ENCODE measurements around the gene ALDOB. TPM values are rescaled to one million over a fixed set of nuclear protein-coding genes. Genes with fewer than 3 reads are reported as not detected.

Gene ALDOB
- total and polyA plus RNA-seq, 2 experiments from 2014 or later, result not detected

DNA sequence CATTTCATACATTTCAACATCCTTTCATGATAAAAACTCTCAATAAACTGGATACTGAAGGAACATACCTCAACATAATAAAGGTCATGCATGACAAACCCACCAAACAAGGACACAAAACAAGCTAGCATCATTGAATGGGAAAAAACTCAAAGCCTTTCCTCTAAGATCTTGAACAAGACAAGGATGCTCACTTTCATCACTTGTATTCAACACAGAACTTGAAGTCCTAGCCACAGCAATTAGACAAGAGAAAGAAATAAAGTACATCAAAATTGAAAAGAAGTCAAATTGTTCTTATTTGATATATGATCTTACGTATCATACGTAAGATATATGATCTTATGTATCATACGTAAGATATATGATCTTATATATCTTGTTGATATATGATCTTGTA lies 42.4 kb downstream of the ALDOB start:
- Histone ChIP-seq H3K4me2 (no peak overlapping the region), H3K27ac (ENCODE audit: low read depth) (no peak overlapping the region), H3F3A (replicated peaks; ENCODE audit: low read depth) (peaks cover 6% of the 10 kb centered on the region; the same call in 1 of the 2 replicates), H3K4me1 (ENCODE audit: insufficient read depth) (peaks cover 8% of the 10 kb centered on the region; the same call in 1 of the 2 replicates), H3K36me3 (ENCODE audit: insufficient read depth) (peaks cover 25% of the 10 kb centered on the region), H3K9me2 (ENCODE audit: insufficient read depth) (no peaks in the 10 kb centered on the region), H3K27me3 (ENCODE audit: insufficient read depth) (no peaks in the 10 kb centered on the region), H3K79me2 (replicated peaks; ENCODE audit: insufficient read depth) (peaks cover 79% of the 10 kb centered on the region), H3K4me3 (no peak overlapping the region), H4K20me1 (replicated peaks; ENCODE audit: insufficient read depth) (peaks cover 38% of the 10 kb centered on the region), H2AFZ (no peak overlapping the region)
- ATAC-seq, result no peak
- H3K4me3 Mint-ChIP-seq, result no peak overlapping the region
- peaks cover 86% of the 10 kb centered on the region for H3K36me3 Mint-ChIP-seq (ENCODE audit: low read depth)
- no peak overlapping the region for H3K27ac Mint-ChIP-seq
- peaks cover 17% of the 10 kb centered on the region for H3K9me3 Mint-ChIP-seq
- TF ChIP-seq, protein P1, sequence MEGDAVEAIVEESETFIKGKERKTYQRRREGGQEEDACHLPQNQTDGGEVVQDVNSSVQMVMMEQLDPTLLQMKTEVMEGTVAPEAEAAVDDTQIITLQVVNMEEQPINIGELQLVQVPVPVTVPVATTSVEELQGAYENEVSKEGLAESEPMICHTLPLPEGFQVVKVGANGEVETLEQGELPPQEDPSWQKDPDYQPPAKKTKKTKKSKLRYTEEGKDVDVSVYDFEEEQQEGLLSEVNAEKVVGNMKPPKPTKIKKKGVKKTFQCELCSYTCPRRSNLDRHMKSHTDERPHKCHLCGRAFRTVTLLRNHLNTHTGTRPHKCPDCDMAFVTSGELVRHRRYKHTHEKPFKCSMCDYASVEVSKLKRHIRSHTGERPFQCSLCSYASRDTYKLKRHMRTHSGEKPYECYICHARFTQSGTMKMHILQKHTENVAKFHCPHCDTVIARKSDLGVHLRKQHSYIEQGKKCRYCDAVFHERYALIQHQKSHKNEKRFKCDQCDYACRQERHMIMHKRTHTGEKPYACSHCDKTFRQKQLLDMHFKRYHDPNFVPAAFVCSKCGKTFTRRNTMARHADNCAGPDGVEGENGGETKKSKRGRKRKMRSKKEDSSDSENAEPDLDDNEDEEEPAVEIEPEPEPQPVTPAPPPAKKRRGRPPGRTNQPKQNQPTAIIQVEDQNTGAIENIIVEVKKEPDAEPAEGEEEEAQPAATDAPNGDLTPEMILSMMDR (conservative IDR thresholded peaks at IDR 0.05; ENCODE audit: low read depth in 2 of 2), result no peak
- TF ChIP-seq NANOG (IDR thresholded peaks at IDR 0.05; ENCODE audit: borderline replicate concordance) (no peak), STAT1 (IDR thresholded peaks at IDR 0.05; ENCODE audit: unreplicated experiment) (no peak), POLR2AphosphoS5 (IDR thresholded peaks at IDR 0.05; ENCODE audit: low read depth) (no peak), JUNB (IDR thresholded peaks at IDR 0.05; ENCODE audit: unreplicated experiment) (no peak), EZH2phosphoT487 (IDR thresholded peaks at IDR 0.05; ENCODE audit: unreplicated experiment) (no peak), ZNF114 (CRISPR knock-in tag; IDR thresholded peaks at IDR 0.05) (no peak), EZH2 (IDR thresholded peaks at IDR 0.05; ENCODE audit: low read depth, unreplicated experiment) (no peak), CREB1 (CRISPR knock-in tag; IDR thresholded peaks at IDR 0.05; ENCODE audit: low read depth) (no peak), ZNF331 (CRISPR knock-in tag; IDR thresholded peaks at IDR 0.05; ENCODE audit: low read depth) (no peak)
- TF ChIP-seq, protein P2, sequence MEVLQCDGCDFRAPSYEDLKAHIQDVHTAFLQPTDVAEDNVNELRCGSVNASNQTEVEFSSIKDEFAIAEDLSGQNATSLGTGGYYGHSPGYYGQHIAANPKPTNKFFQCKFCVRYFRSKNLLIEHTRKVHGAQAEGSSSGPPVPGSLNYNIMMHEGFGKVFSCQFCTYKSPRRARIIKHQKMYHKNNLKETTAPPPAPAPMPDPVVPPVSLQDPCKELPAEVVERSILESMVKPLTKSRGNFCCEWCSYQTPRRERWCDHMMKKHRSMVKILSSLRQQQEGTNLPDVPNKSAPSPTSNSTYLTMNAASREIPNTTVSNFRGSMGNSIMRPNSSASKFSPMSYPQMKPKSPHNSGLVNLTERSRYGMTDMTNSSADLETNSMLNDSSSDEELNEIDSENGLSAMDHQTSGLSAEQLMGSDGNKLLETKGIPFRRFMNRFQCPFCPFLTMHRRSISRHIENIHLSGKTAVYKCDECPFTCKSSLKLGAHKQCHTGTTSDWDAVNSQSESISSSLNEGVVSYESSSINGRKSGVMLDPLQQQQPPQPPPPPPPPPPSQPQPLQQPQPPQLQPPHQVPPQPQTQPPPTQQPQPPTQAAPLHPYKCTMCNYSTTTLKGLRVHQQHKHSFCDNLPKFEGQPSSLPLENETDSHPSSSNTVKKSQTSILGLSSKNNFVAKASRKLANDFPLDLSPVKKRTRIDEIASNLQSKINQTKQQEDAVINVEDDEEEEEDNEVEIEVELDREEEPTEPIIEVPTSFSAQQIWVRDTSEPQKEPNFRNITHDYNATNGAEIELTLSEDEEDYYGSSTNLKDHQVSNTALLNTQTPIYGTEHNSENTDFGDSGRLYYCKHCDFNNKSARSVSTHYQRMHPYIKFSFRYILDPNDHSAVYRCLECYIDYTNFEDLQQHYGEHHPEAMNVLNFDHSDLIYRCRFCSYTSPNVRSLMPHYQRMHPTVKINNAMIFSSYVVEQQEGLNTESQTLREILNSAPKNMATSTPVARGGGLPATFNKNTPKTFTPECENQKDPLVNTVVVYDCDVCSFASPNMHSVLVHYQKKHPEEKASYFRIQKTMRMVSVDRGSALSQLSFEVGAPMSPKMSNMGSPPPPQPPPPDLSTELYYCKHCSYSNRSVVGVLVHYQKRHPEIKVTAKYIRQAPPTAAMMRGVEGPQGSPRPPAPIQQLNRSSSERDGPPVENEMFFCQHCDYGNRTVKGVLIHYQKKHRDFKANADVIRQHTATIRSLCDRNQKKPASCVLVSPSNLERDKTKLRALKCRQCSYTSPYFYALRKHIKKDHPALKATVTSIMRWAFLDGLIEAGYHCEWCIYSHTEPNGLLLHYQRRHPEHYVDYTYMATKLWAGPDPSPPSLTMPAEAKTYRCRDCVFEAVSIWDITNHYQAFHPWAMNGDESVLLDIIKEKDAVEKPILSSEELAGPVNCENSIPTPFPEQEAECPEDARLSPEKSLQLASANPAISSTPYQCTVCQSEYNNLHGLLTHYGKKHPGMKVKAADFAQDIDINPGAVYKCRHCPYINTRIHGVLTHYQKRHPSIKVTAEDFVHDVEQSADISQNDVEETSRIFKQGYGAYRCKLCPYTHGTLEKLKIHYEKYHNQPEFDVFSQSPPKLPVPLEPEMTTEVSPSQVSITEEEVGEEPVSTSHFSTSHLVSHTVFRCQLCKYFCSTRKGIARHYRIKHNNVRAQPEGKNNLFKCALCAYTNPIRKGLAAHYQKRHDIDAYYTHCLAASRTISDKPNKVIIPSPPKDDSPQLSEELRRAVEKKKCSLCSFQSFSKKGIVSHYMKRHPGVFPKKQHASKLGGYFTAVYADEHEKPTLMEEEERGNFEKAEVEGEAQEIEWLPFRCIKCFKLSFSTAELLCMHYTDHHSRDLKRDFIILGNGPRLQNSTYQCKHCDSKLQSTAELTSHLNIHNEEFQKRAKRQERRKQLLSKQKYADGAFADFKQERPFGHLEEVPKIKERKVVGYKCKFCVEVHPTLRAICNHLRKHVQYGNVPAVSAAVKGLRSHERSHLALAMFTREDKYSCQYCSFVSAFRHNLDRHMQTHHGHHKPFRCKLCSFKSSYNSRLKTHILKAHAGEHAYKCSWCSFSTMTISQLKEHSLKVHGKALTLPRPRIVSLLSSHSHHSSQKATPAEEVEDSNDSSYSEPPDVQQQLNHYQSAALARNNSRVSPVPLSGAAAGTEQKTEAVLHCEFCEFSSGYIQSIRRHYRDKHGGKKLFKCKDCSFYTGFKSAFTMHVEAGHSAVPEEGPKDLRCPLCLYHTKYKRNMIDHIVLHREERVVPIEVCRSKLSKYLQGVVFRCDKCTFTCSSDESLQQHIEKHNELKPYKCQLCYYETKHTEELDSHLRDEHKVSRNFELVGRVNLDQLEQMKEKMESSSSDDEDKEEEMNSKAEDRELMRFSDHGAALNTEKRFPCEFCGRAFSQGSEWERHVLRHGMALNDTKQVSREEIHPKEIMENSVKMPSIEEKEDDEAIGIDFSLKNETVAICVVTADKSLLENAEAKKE (CRISPR knock-in tag; IDR thresholded peaks at IDR 0.05), result no peak
- TF ChIP-seq, protein P3, sequence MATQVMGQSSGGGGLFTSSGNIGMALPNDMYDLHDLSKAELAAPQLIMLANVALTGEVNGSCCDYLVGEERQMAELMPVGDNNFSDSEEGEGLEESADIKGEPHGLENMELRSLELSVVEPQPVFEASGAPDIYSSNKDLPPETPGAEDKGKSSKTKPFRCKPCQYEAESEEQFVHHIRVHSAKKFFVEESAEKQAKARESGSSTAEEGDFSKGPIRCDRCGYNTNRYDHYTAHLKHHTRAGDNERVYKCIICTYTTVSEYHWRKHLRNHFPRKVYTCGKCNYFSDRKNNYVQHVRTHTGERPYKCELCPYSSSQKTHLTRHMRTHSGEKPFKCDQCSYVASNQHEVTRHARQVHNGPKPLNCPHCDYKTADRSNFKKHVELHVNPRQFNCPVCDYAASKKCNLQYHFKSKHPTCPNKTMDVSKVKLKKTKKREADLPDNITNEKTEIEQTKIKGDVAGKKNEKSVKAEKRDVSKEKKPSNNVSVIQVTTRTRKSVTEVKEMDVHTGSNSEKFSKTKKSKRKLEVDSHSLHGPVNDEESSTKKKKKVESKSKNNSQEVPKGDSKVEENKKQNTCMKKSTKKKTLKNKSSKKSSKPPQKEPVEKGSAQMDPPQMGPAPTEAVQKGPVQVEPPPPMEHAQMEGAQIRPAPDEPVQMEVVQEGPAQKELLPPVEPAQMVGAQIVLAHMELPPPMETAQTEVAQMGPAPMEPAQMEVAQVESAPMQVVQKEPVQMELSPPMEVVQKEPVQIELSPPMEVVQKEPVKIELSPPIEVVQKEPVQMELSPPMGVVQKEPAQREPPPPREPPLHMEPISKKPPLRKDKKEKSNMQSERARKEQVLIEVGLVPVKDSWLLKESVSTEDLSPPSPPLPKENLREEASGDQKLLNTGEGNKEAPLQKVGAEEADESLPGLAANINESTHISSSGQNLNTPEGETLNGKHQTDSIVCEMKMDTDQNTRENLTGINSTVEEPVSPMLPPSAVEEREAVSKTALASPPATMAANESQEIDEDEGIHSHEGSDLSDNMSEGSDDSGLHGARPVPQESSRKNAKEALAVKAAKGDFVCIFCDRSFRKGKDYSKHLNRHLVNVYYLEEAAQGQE (IDR thresholded peaks at IDR 0.05; ENCODE audit: unreplicated experiment), result no peak
- TF ChIP-seq, protein P4, sequence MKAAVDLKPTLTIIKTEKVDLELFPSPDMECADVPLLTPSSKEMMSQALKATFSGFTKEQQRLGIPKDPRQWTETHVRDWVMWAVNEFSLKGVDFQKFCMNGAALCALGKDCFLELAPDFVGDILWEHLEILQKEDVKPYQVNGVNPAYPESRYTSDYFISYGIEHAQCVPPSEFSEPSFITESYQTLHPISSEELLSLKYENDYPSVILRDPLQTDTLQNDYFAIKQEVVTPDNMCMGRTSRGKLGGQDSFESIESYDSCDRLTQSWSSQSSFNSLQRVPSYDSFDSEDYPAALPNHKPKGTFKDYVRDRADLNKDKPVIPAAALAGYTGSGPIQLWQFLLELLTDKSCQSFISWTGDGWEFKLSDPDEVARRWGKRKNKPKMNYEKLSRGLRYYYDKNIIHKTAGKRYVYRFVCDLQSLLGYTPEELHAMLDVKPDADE (IDR thresholded peaks at IDR 0.05), result no peak
- no peaks in the 10 kb centered on the region for H3K27me3 Mint-ChIP-seq (ENCODE audit: insufficient read depth, low read depth, poor library complexity)
- DNase-seq (ENCODE audit: low spot score), result no peak
- H3K4me1 Mint-ChIP-seq, result peaks cover 3% of the 10 kb centered on the region; the same call in 2 of the 3 replicates
